Glomerular visceral epithelial cell (primary cell): ENCODE data around the gene MICA.
"Not testable (repeated sequence)": the region's sequence is repeated elsewhere in the genome, so short reads cannot be mapped to it uniquely, and the experiment has no call there.

ENCODE experiments used
- DNase-seq: peaks from one replicate; pipeline ENCODE4 v3.0.0-alpha.2; 2016; ENCODE audit errors: extremely low spot score

Gene MICA

GRCh38 chr6:31381666-31382065 is 21.7 kb upstream of the MICA start:
- DNase-seq = no peak

- DNase-seq = no peak
Measured at GRCh38 chr6:31383149-31383548, 20.2 kb upstream of the MICA start.

GRCh38 chr6:31385041-31385440 is 18.4 kb upstream of the MICA start:
- DNase-seq = no peak

- no peak for DNase-seq
Measured at GRCh38 chr6:31386099-31386498, 17.3 kb upstream of the MICA start.

- no peak for DNase-seq
Measured at GRCh38 chr6:31386977-31387376, 16.4 kb upstream of the MICA start.

GRCh38 chr6:31388916-31389801 is 14.2 kb upstream of the MICA start:
- DNase-seq = not testable (repeated sequence)

- not testable (repeated sequence) for DNase-seq
Measured at GRCh38 chr6:31389802-31390132, 13.6 kb upstream of the MICA start.

GRCh38 chr6:31393932-31394331 is 9.5 kb upstream of the MICA start:
- no peak for DNase-seq

GRCh38 chr6:31394381-31394780 is 9.0 kb upstream of the MICA start:
- no peak for DNase-seq

- DNase-seq = no peak
Measured at GRCh38 chr6:31395832-31396231, 7.6 kb upstream of the MICA start.

GRCh38 chr6:31396422-31397152 is 6.8 kb upstream of the MICA start:
- DNase-seq = peak; percentile 80

- DNase-seq = not testable (repeated sequence)
Measured at GRCh38 chr6:31397153-31397499, 6.3 kb upstream of the MICA start.

- DNase-seq = no peak
Measured at GRCh38 chr6:31397901-31398525, 5.4 kb upstream of the MICA start.

- peak; percentile 87 for DNase-seq
Measured at GRCh38 chr6:31399589-31400466, 3.6 kb upstream of the MICA start.

- DNase-seq = peak; percentile 65
Measured at GRCh38 chr6:31400467-31401289, 2.7 kb upstream of the MICA start.

- peak; percentile 82 for DNase-seq
Measured at GRCh38 chr6:31401403-31401802, 2.0 kb upstream of the MICA start.

GRCh38 chr6:31402324-31403282 is 792 bp upstream of the MICA start:
- DNase-seq = peak; percentile 35

GRCh38 chr6:31404061-31404364 is 618 bp downstream of the MICA start:
- DNase-seq = not testable (repeated sequence)

- no peak for DNase-seq
Measured at GRCh38 chr6:31405996-31406395, 2.6 kb downstream of the MICA start.

GRCh38 chr6:31407699-31408098 is 4.3 kb downstream of the MICA start:
- peak; percentile 46 for DNase-seq
